ENCODE measurements around the gene CNKSR3. TPM values are rescaled to one million over a fixed set of nuclear protein-coding genes. Genes with fewer than 3 reads are reported as not detected.

The CNKSR3 gene
- total RNA-seq, 1 experiment from 2014 or later = 5.6 TPM

DNA sequence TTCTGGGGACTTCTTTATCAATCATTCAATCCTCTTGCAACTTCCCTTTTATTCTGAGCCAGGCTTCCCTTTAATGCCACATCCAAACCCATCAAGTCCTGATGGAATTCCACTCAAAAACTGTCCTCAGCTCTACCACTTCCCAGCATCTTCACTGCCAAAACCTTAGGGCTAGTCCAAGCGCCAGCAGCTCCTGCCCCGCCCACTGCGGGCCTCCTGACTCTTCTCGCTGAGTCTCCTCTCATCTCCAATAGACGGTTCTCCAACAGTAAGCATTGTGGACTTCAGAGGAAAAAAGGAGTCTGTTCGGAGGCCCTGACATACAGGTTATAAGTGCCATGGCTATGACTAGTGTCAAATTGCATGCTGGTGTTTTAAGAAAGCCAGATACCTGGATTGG is 38.7 kb upstream of the CNKSR3 start:
- Histone ChIP-seq H3T11ph (ENCODE audit: low read length) (no peak overlapping the region), H2BK120ac (ENCODE audit: low read depth, low read length, poor library complexity, severe bottlenecking) (no peak overlapping the region), H2BK12ac (ENCODE audit: insufficient read length, low read depth, low read length) (no peak overlapping the region), H3K4me1 (ENCODE audit: insufficient read depth, low read length) (no peaks in the 10 kb centered on the region), H4K20me1 (ENCODE audit: control insufficient read depth, insufficient read depth, insufficient read length) (no peaks in the 10 kb centered on the region), H2AFZ (ENCODE audit: low read length) (no peak overlapping the region), H3K79me2 (ENCODE audit: insufficient read depth, low read length) (no peaks in the 10 kb centered on the region), H2BK5ac (ENCODE audit: insufficient read length, low read length) (no peak overlapping the region), H3K18ac (ENCODE audit: insufficient read length, low read depth, low read length) (no peak overlapping the region), H3K56ac (ENCODE audit: insufficient read length, low read depth, low read length) (no peak overlapping the region), H2AK5ac (ENCODE audit: insufficient read length, low read length) (no peak overlapping the region), H4K8ac (replicated peaks; ENCODE audit: insufficient read length, low read depth, low read length) (no peak overlapping the region), H2BK20ac (ENCODE audit: low read depth, low read length, poor library complexity, severe bottlenecking) (no peak overlapping the region), H4K5ac (ENCODE audit: insufficient read length, low read depth, low read length) (no peak overlapping the region), H3K9ac (ENCODE audit: extremely low read depth, insufficient read length, low read length) (no peak overlapping the region), H3K9me3 (ENCODE audit: control insufficient read depth, low read depth, low read length) (no peaks in the 10 kb centered on the region), H3K4ac (ENCODE audit: low read depth, low read length) (no peak overlapping the region), H3K23ac (ENCODE audit: insufficient read length, low read depth, low read length) (no peak overlapping the region), H4K91ac (ENCODE audit: insufficient read length, low read depth, low read length) (no peak overlapping the region), H3K4me2 (ENCODE audit: insufficient read depth, insufficient read length, low read length) (no peak overlapping the region), H3K27me3 (ENCODE audit: insufficient read depth, low read length) (no peaks in the 10 kb centered on the region), H3K23me2 (ENCODE audit: insufficient read length, low read depth, low read length, poor library complexity, severe bottlenecking) (no peaks in the 10 kb centered on the region), H2BK15ac (ENCODE audit: low read depth, low read length) (no peak overlapping the region), H3K14ac (ENCODE audit: insufficient read depth, low read length) (no peak overlapping the region), H3K79me1 (ENCODE audit: insufficient read depth, low read depth, low read length, poor library complexity, severe bottlenecking) (no peaks in the 10 kb centered on the region), H3K27ac (ENCODE audit: insufficient read length, low read depth, low read length) (no peak overlapping the region)
- no CpG with 5 or more reads among the region's 6 CpGs for WGBS (ENCODE audit: extremely low coverage, insufficient read length, low lambda C conversion rate)
- TF ChIP-seq, protein P1, sequence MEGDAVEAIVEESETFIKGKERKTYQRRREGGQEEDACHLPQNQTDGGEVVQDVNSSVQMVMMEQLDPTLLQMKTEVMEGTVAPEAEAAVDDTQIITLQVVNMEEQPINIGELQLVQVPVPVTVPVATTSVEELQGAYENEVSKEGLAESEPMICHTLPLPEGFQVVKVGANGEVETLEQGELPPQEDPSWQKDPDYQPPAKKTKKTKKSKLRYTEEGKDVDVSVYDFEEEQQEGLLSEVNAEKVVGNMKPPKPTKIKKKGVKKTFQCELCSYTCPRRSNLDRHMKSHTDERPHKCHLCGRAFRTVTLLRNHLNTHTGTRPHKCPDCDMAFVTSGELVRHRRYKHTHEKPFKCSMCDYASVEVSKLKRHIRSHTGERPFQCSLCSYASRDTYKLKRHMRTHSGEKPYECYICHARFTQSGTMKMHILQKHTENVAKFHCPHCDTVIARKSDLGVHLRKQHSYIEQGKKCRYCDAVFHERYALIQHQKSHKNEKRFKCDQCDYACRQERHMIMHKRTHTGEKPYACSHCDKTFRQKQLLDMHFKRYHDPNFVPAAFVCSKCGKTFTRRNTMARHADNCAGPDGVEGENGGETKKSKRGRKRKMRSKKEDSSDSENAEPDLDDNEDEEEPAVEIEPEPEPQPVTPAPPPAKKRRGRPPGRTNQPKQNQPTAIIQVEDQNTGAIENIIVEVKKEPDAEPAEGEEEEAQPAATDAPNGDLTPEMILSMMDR (conservative IDR thresholded peaks at IDR 0.05) = no peak
- H3K27ac Mint-ChIP-seq = no peak overlapping the region
- H3K4me3 Mint-ChIP-seq = no peak overlapping the region
- no peak for DNase-seq
- peaks cover 0 to 7% of the 10 kb centered on the region in 2 experiments; a peak in 2 of 5 replicates for H3K9me3 Mint-ChIP-seq
- peaks cover 10% of the 10 kb centered on the region in 2 experiments for H3K4me1 Mint-ChIP-seq
- peaks cover 23% of the 10 kb centered on the region for H3K27me3 Mint-ChIP-seq (ENCODE audit: low read depth)
- H3K36me3 Mint-ChIP-seq (ENCODE audit: insufficient read depth in 1 of 3, low read depth in 3 of 3) = peaks cover 0 to 6% (median 2%) of the 10 kb centered on the region in 3 experiments; a peak in 1 of 7 replicates

All from H9 (cell line).